GM23338 (cell line): Measurements from ENCODE around the gene KLHDC7B. TPM values are rescaled to one million over a fixed set of nuclear protein-coding genes. Genes with fewer than 3 reads are reported as not detected.

ENCODE experiments used
- JUNB ChIP-seq: IDR thresholded peaks from one replicate; pipeline ENCODE4 v1.6.1; 2016; ENCODE audit warnings: antibody characterized with exemption; ENCODE audit not compliant: unreplicated experiment
- NANOG ChIP-seq: IDR thresholded peaks from 2 replicates; pipeline ENCODE4 v1.6.1; 2016; ENCODE audit warnings: antibody characterized with exemption, borderline replicate concordance
- STAT1 ChIP-seq: IDR thresholded peaks from one replicate; pipeline ENCODE4 v1.6.1; 2016; ENCODE audit warnings: antibody characterized with exemption; ENCODE audit not compliant: unreplicated experiment
- polyA plus RNA-seq: library from polyadenylated mRNA; unstranded; fragments of >200 nt; fragmentation: Nextera tagmentation; extraction: Ambion mirVana; gene quantifications from 2 replicates; pipeline ENCODE4 v1.2.1, GENCODE V29; 2016
- total RNA-seq: library from RNA; depleted of rRNA; stranded (reverse); fragments of >200 nt; shearing (Covaris generic); gene quantifications from 2 replicates; pipeline ENCODE4 v1.2.3, GENCODE V29; 2014
- TF ChIP-seq, protein P1 (sequence below): fragments of 250-450 bp; sonication (Bioruptor Pico); IDR thresholded peaks from 2 replicates; pipeline ENCODE4 v1.5.0; 2020; ENCODE audit warnings: mild to moderate bottlenecking, moderate library complexity
- TF ChIP-seq, protein P2 (sequence below), 2 experiments: fragments of 200-600 bp in 1 of 2; sonication (generic) in 1 of 2; conservative IDR thresholded peaks; 2 replicates each; pipeline versions ENCODE4 v1.5.1 to v1.6.1; 2016 to 2017; ENCODE audit warnings: antibody characterized with exemption in 2 of 2, low read depth in 2 of 2, mild to moderate bottlenecking in 2 of 2, moderate library complexity in 1 of 2

Gene KLHDC7B
- total and polyA plus RNA-seq, 2 experiments from 2014 or later, result not detected

DNA sequence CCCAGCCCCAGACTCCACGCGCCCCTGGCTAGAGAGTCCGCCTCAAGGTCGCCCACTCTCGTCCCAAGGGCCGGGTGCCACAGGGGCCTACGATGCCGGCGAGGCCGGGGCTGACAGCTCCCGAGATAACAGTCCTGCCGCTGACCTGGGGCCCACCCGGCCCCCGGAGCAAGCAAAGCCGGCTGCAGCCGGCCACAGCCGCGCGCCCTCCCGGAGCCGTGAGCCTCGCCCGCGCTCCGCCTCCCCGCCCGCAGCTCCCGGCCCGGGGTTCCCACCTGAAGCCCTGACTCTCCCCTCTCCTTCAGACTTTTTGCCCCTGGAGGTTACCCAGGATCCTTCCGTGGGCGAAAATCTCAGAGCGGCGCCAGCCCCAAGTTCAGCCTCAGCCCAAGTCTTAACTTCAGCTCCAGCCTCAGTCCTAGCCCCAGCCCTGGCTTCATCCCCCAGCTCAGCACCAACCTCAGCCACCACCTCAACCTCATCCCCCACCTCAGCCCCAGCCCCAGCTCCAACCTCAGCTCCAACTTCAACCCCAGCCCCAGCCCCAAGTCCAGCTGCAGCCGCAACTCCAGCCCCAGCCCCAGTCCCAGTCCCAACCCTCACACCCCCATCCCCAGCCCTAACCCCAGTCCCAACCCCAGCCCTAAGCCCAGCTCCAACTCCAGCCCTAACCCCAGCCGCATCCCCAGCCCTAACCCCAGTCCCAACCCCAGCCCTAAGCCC, 1.7 kb downstream of the KLHDC7B start (continued):
- TF ChIP-seq, protein P1, sequence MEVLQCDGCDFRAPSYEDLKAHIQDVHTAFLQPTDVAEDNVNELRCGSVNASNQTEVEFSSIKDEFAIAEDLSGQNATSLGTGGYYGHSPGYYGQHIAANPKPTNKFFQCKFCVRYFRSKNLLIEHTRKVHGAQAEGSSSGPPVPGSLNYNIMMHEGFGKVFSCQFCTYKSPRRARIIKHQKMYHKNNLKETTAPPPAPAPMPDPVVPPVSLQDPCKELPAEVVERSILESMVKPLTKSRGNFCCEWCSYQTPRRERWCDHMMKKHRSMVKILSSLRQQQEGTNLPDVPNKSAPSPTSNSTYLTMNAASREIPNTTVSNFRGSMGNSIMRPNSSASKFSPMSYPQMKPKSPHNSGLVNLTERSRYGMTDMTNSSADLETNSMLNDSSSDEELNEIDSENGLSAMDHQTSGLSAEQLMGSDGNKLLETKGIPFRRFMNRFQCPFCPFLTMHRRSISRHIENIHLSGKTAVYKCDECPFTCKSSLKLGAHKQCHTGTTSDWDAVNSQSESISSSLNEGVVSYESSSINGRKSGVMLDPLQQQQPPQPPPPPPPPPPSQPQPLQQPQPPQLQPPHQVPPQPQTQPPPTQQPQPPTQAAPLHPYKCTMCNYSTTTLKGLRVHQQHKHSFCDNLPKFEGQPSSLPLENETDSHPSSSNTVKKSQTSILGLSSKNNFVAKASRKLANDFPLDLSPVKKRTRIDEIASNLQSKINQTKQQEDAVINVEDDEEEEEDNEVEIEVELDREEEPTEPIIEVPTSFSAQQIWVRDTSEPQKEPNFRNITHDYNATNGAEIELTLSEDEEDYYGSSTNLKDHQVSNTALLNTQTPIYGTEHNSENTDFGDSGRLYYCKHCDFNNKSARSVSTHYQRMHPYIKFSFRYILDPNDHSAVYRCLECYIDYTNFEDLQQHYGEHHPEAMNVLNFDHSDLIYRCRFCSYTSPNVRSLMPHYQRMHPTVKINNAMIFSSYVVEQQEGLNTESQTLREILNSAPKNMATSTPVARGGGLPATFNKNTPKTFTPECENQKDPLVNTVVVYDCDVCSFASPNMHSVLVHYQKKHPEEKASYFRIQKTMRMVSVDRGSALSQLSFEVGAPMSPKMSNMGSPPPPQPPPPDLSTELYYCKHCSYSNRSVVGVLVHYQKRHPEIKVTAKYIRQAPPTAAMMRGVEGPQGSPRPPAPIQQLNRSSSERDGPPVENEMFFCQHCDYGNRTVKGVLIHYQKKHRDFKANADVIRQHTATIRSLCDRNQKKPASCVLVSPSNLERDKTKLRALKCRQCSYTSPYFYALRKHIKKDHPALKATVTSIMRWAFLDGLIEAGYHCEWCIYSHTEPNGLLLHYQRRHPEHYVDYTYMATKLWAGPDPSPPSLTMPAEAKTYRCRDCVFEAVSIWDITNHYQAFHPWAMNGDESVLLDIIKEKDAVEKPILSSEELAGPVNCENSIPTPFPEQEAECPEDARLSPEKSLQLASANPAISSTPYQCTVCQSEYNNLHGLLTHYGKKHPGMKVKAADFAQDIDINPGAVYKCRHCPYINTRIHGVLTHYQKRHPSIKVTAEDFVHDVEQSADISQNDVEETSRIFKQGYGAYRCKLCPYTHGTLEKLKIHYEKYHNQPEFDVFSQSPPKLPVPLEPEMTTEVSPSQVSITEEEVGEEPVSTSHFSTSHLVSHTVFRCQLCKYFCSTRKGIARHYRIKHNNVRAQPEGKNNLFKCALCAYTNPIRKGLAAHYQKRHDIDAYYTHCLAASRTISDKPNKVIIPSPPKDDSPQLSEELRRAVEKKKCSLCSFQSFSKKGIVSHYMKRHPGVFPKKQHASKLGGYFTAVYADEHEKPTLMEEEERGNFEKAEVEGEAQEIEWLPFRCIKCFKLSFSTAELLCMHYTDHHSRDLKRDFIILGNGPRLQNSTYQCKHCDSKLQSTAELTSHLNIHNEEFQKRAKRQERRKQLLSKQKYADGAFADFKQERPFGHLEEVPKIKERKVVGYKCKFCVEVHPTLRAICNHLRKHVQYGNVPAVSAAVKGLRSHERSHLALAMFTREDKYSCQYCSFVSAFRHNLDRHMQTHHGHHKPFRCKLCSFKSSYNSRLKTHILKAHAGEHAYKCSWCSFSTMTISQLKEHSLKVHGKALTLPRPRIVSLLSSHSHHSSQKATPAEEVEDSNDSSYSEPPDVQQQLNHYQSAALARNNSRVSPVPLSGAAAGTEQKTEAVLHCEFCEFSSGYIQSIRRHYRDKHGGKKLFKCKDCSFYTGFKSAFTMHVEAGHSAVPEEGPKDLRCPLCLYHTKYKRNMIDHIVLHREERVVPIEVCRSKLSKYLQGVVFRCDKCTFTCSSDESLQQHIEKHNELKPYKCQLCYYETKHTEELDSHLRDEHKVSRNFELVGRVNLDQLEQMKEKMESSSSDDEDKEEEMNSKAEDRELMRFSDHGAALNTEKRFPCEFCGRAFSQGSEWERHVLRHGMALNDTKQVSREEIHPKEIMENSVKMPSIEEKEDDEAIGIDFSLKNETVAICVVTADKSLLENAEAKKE (CRISPR knock-in tag), result no peak
- TF ChIP-seq JUNB (no peak), NANOG (no peak), STAT1 (no peak)
- TF ChIP-seq, protein P2, sequence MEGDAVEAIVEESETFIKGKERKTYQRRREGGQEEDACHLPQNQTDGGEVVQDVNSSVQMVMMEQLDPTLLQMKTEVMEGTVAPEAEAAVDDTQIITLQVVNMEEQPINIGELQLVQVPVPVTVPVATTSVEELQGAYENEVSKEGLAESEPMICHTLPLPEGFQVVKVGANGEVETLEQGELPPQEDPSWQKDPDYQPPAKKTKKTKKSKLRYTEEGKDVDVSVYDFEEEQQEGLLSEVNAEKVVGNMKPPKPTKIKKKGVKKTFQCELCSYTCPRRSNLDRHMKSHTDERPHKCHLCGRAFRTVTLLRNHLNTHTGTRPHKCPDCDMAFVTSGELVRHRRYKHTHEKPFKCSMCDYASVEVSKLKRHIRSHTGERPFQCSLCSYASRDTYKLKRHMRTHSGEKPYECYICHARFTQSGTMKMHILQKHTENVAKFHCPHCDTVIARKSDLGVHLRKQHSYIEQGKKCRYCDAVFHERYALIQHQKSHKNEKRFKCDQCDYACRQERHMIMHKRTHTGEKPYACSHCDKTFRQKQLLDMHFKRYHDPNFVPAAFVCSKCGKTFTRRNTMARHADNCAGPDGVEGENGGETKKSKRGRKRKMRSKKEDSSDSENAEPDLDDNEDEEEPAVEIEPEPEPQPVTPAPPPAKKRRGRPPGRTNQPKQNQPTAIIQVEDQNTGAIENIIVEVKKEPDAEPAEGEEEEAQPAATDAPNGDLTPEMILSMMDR (conservative IDR thresholded peaks at IDR 0.05; ENCODE audit: low read depth in 2 of 2), result no peak
